Measurements from ENCODE around the gene CLDN4. TPM values are rescaled to one million over a fixed set of nuclear protein-coding genes. Genes with fewer than 3 reads are reported as not detected.

Gene CLDN4
- total and polyA plus RNA-seq, 4 donors = 0.20 to 2.6 (median 0.76) TPM

DNA sequence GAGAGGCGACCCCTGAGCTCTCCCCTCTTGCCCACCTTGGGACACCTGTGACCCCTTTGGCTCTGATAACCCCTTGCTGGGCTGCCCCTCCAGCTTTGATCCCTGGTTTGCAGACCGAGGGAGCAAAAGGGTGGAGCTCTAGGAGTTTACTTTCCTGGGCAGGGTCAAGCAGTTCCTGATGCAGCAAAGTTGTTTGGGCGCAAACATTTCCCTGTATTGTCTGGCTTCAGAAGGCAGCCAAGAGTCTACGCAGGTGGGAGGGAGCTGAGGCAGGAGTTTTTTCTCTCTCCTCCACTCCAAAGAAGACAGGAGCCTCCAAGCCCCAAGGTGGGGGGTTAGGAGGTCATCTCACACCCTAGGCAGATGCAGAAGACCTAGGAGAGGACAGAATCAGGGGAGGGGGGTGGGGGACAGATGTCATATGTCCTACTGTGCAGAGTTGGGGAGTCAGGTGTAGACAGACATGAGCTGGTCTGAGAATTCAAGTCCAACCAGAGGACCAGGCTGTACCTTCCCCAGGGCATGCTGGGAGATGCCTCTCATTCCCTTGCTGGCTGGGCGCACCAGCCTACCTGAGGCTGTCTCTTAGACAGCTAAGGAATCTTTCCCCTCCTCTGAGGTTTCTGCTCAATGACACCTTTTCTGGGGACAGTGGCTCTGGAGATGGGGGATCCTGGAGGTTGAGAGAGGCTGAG is 50.7 kb downstream of the CLDN4 start:
- Histone ChIP-seq H3K27me3 (ENCODE audit: control insufficient read depth, insufficient read depth, low read length) (no peaks in the 10 kb centered on the region), H3K4me1 (ENCODE audit: control insufficient read depth, insufficient read depth, low read length) (peaks cover 18% of the 10 kb centered on the region), H3K9me3 (ENCODE audit: control insufficient read depth, insufficient read depth, low read length) (no peaks in the 10 kb centered on the region), H3K4me3 (ENCODE audit: low read depth, low read length) (no peak overlapping the region), H3K27ac (ENCODE audit: low read depth, low read length) (peak overlapping the region; percentile 15), H3K36me3 (ENCODE audit: control insufficient read depth, insufficient read depth, low read length) (no peaks in the 10 kb centered on the region)
- 47% methylated on average over 2 of the region's 5 CpGs for WGBS (ENCODE audit: insufficient coverage)
- no peak for DNase-seq (ENCODE audit: low read depth in 4 of 6, low spot score in 6 of 6)

DNA sequence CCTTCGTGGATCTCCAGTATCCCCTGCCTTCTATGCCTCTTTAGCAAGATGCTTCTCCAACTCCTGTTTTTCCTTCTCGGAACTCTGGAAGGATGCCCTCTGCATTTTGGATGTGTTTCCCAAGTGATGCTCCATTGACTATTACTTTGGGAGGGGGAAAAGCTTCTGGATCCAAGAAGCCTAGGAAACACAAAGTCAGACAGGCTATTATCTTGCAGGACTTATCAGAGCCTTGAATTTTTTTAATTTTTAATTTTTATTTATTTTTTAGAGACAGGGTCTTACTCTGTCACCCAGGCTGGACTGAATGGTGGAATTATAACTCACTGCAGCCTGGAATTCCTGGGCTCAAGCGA is 51.2 kb downstream of the CLDN4 start:
- Histone ChIP-seq H3K27me3 (ENCODE audit: control insufficient read depth, insufficient read depth, low read length) (peaks cover under 1% of the 10 kb centered on the region), H3K4me1 (ENCODE audit: control insufficient read depth, insufficient read depth, low read length) (peaks cover 23% of the 10 kb centered on the region), H3K9me3 (ENCODE audit: control insufficient read depth, insufficient read depth, low read length) (no peaks in the 10 kb centered on the region), H3K27ac (ENCODE audit: low read depth, low read length) (no peak overlapping the region), H3K4me3 (ENCODE audit: low read depth, low read length) (no peak overlapping the region), H3K36me3 (ENCODE audit: control insufficient read depth, insufficient read depth, low read length) (no peaks in the 10 kb centered on the region)
- WGBS (ENCODE audit: insufficient coverage) = 86% methylated on average over 1 of the region's 3 CpGs
- DNase-seq (ENCODE audit: low read depth in 4 of 6, low spot score in 6 of 6) = no peak

Other genes starting within 250 kb of the CLDN4 start
- gene MLXIPL, start 206.5 kb upstream of the CLDN4 start, total RNA-seq = 1 to 10 TPM in 1 of 2 donors, under 1 TPM in 1; 0.55 to 1.5 TPM
- 1 to 10 TPM; 2.9 to 4.4 TPM for gene MLXIPL, start 206.5 kb upstream of the CLDN4 start, polyA plus RNA-seq (ENCODE audit: insufficient read length in 2 of 2)
- 10 to 100 TPM in 1 of 2 donors, 1 to 10 TPM in 1; 8.9 to 13.6 TPM for gene VPS37D, start 163.2 kb upstream of the CLDN4 start, total RNA-seq
- gene VPS37D, start 163.2 kb upstream of the CLDN4 start, polyA plus RNA-seq (ENCODE audit: insufficient read length in 2 of 2) = 10 to 100 TPM; 28.3 to 29.2 TPM
- 1 to 10 TPM; 3.5 to 6.6 TPM for gene DNAJC30, start 147.5 kb upstream of the CLDN4 start, total RNA-seq
- gene DNAJC30, start 147.5 kb upstream of the CLDN4 start, polyA plus RNA-seq (ENCODE audit: insufficient read length in 2 of 2) = 10 to 100 TPM; 13.2 to 13.5 TPM
- 10 to 100 TPM; 24.6 to 37.5 TPM for gene BUD23, start 147.4 kb upstream of the CLDN4 start, total RNA-seq
- 100 to 1,000 TPM in 1 of 2 donors, 10 to 100 TPM in 1; 74.1 to 107 TPM for gene BUD23, start 147.4 kb upstream of the CLDN4 start, polyA plus RNA-seq (ENCODE audit: insufficient read length in 2 of 2)
- gene STX1A, start 111.3 kb upstream of the CLDN4 start, total RNA-seq = 10 to 100 TPM; 15.6 to 25.8 TPM
- gene STX1A, start 111.3 kb upstream of the CLDN4 start, polyA plus RNA-seq (ENCODE audit: insufficient read length in 2 of 2) = 10 to 100 TPM; 57.4 to 65.9 TPM
- gene ABHD11, start 92.2 kb upstream of the CLDN4 start, total RNA-seq = 10 to 100 TPM in 1 of 2 donors, 1 to 10 TPM in 1; 9.9 to 22.3 TPM
- 10 to 100 TPM; 15.1 to 16.4 TPM for gene ABHD11, start 92.2 kb upstream of the CLDN4 start, polyA plus RNA-seq (ENCODE audit: insufficient read length in 2 of 2)
- gene CLDN3, start 60.7 kb upstream of the CLDN4 start, total RNA-seq = 1 to 10 TPM in 1 of 2 donors, not detected in 1; 3.9 TPM
- under 1 TPM; 0.67 to 0.81 TPM for gene CLDN3, start 60.7 kb upstream of the CLDN4 start, polyA plus RNA-seq (ENCODE audit: insufficient read length in 2 of 2)
- gene METTL27, start 11.5 kb downstream of the CLDN4 start, total RNA-seq = 1 to 10 TPM in 1 of 2 donors, under 1 TPM in 1; 0.79 to 4.2 TPM
- gene METTL27, start 11.5 kb downstream of the CLDN4 start, polyA plus RNA-seq (ENCODE audit: insufficient read length in 2 of 2) = under 1 TPM; 0.49 to 0.66 TPM
- gene TMEM270, start 30.2 kb downstream of the CLDN4 start, total RNA-seq = not detected
- gene TMEM270, start 30.2 kb downstream of the CLDN4 start, polyA plus RNA-seq (ENCODE audit: insufficient read length in 2 of 2) = not detected
- 100 to 1,000 TPM; 203 to 287 TPM for gene ELN, start 197.2 kb downstream of the CLDN4 start, total RNA-seq
- gene ELN, start 197.2 kb downstream of the CLDN4 start, polyA plus RNA-seq (ENCODE audit: insufficient read length in 2 of 2) = 100 to 1,000 TPM; 114 to 192 TPM

Data from spinal cord (tissue), 10 donors.